ENCODE data around the gene NPIPB8.

DNA sequence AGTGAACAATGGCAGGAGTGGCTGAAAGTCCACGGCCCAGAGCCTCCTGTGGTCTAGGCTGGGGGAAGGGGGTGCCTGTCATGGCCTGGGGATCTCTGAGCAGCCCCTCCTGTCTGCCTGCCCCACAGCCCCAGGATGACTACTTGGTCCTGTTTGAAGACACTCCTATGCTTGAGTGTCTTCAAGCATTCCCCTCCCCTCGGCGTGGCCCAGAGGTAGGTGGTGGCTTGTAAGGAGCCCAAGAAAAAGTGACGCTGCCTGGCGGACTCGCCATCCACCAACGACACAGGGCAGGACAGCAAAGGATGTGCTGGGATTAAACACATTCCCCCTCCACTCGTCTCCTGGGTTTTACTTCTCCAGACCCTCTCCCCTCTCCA, 33.7 kb upstream of the NPIPB8 start:
- TF ChIP-seq, protein P1, sequence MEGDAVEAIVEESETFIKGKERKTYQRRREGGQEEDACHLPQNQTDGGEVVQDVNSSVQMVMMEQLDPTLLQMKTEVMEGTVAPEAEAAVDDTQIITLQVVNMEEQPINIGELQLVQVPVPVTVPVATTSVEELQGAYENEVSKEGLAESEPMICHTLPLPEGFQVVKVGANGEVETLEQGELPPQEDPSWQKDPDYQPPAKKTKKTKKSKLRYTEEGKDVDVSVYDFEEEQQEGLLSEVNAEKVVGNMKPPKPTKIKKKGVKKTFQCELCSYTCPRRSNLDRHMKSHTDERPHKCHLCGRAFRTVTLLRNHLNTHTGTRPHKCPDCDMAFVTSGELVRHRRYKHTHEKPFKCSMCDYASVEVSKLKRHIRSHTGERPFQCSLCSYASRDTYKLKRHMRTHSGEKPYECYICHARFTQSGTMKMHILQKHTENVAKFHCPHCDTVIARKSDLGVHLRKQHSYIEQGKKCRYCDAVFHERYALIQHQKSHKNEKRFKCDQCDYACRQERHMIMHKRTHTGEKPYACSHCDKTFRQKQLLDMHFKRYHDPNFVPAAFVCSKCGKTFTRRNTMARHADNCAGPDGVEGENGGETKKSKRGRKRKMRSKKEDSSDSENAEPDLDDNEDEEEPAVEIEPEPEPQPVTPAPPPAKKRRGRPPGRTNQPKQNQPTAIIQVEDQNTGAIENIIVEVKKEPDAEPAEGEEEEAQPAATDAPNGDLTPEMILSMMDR (IDR thresholded peaks at IDR 0.05): no peak
- no peak for TF ChIP-seq POLR2A (IDR thresholded peaks at IDR 0.05)

Measured in ovary (tissue), 3 donors.